Endothelial cell of umbilical vein (primary cell): ENCODE measurements around the gene DEPDC5. TPM values are rescaled to one million over a fixed set of nuclear protein-coding genes. Genes with fewer than 3 reads are reported as not detected.

Source experiments
- BruUV-seq: library from RNA; stranded (reverse); fragments of 400-500 nt; replicated peaks from 2 replicates; lab custom pipeline; 2021; lab: Mats Ljungman, UMichigan
- CTCF ChIA-PET: fragments of 300-600, 350-600 bp; sonication (Branson Sonifier 250); formaldehyde crosslinking; loops from one replicate; lab custom pipeline; 2021; ENCODE audit warnings: antibody characterized with exemption, inconsistent platforms; lab: Charles Lee
- POLR2A ChIA-PET: fragments of 300-600, 350-600 bp; sonication (Branson Sonifier 250); formaldehyde crosslinking; loops from one replicate; lab custom pipeline; 2021; ENCODE audit warnings: antibody characterized with exemption, inconsistent platforms; lab: Charles Lee
- DNase-seq: peaks from one replicate; pipeline ENCODE4 v3.0.0-alpha.2; 2011; ENCODE audit warnings: low read depth, low spot score
- FAIRE-seq: peaks from 2 replicates; lab custom pipeline; 2011; peaks lifted over from hg19 to GRCh38; lab: Jason Lieb, UNC
- H2AFZ ChIP-seq: 2 replicates; pipeline ENCODE4 v1.6.0; 2012; ENCODE audit warnings: low read depth, low read length, control low read depth, inconsistent platforms
- H3K27ac ChIP-seq: 2 replicates; pipeline ENCODE4 v1.5.1; 2011; ENCODE audit warnings: low read depth, mild to moderate bottlenecking, control low read depth, low read length, moderate library complexity; ENCODE audit not compliant: insufficient read depth
- H3K27me3 ChIP-seq, 2 experiments: 2 replicates each; pipeline versions ENCODE4 v1.6.0 to v1.6.1; 2011; ENCODE audit warnings: low read length in 2 of 2, mixed read lengths in 1 of 2; ENCODE audit not compliant: control insufficient read depth in 2 of 2, insufficient read depth in 2 of 2
- H3K36me3 ChIP-seq, 2 experiments: 2 replicates in 1 of 2; 3 replicates in 1 of 2; pipeline ENCODE4 v1.5.1; 2011; ENCODE audit warnings: low read length in 2 of 2, mild to moderate bottlenecking in 1 of 2, moderate library complexity in 1 of 2; ENCODE audit not compliant: control insufficient read depth in 2 of 2, insufficient read depth in 2 of 2; ENCODE audit errors: extremely low read depth in 1 of 2
- H3K4me1 ChIP-seq: 3 replicates; pipeline ENCODE4 v1.5.1; 2011; ENCODE audit warnings: mild to moderate bottlenecking, low read length; ENCODE audit not compliant: control insufficient read depth, insufficient read depth; ENCODE audit errors: extremely low read depth
- H3K4me2 ChIP-seq: 2 replicates; pipeline ENCODE4 v1.6.1; 2011; ENCODE audit warnings: low read length, control low read depth, mixed read lengths; ENCODE audit not compliant: insufficient read depth
- H3K4me3 ChIP-seq, 3 experiments: fragments of 200-600 bp in 1 of 3; sonication (generic), shearing (Covaris generic) in 1 of 3; replicated peaks in 1 of 3; 2 replicates each; pipeline ENCODE4 v1.5.1; 2011 to 2016; ENCODE audit warnings: control low read depth in 3 of 3, low read length in 3 of 3, mild to moderate bottlenecking in 2 of 3, inconsistent platforms in 1 of 3, low read depth in 1 of 3, moderate library complexity in 1 of 3; ENCODE audit not compliant: insufficient read depth in 1 of 3
- H3K79me2 ChIP-seq: 2 replicates; pipeline ENCODE4 v1.6.0; 2012; ENCODE audit warnings: low read length, inconsistent platforms; ENCODE audit not compliant: control insufficient read depth, insufficient read depth
- H3K9ac ChIP-seq: replicated peaks from 2 replicates; pipeline ENCODE3; 2011; ENCODE audit warnings: low read length, control low read depth; ENCODE audit not compliant: insufficient read depth; ENCODE audit errors: extremely low read depth
- H3K9me1 ChIP-seq: replicated peaks from 3 replicates; pipeline ENCODE4 v1.6.0; 2011; ENCODE audit warnings: mild to moderate bottlenecking, low read length; ENCODE audit not compliant: control insufficient read depth, insufficient read depth; ENCODE audit errors: extremely low read depth
- H3K9me3 ChIP-seq: replicated peaks from 2 replicates; pipeline ENCODE4 v1.5.1; 2012; ENCODE audit warnings: low read length, inconsistent platforms; ENCODE audit not compliant: control insufficient read depth, insufficient read depth
- H4K20me1 ChIP-seq: replicated peaks from 2 replicates; pipeline ENCODE3; 2011; ENCODE audit warnings: mild to moderate bottlenecking, low read length; ENCODE audit not compliant: control insufficient read depth, insufficient read depth; ENCODE audit errors: extremely low read depth
- FOS ChIP-seq: IDR thresholded peaks from 2 replicates; pipeline ENCODE4 v1.6.1; 2011; ENCODE audit warnings: mild to moderate bottlenecking, low read length, moderate library complexity, borderline replicate concordance; ENCODE audit not compliant: insufficient read depth
- JUN ChIP-seq: IDR thresholded peaks from 2 replicates; pipeline ENCODE4 v1.6.1; 2011; ENCODE audit warnings: borderline replicate concordance, low read depth; ENCODE audit not compliant: insufficient read length, insufficient read depth
- MYC ChIP-seq: IDR thresholded peaks from one replicate; pipeline ENCODE4 v1.6.1; 2011; ENCODE audit warnings: mild to moderate bottlenecking, low read depth, low read length
- POLR2A ChIP-seq: IDR thresholded peaks from 2 replicates; pipeline ENCODE4 v1.6.1; 2012; ENCODE audit warnings: low read depth, mild to moderate bottlenecking, control low read depth, low read length
- dilution Hi-C: fragments of 300-500 bp; cut with MboI; formaldehyde crosslinking; loops from one replicate; pipeline ENCODE4 v1.15.0; 2019; ENCODE audit warnings: low sequenced_read_pairs; ENCODE audit not compliant: extremely low pct_ligation_motif_present
- intact Hi-C: fragments of 100-400 bp; cut with micrococcal nuclease; formaldehyde crosslinking; loops from one replicate; pipeline ENCODE4 v1.10.0; 2022
- polyA plus RNA-seq, 4 experiments: library from polyadenylated mRNA; depleted of rRNA in 3 of 4; stranded (reverse) in 3 of 4; unstranded in 1 of 4; fragments of >200 nt; gene quantifications; 2 replicates each; pipeline versions ENCODE4 v1.2.1 to v1.2.3, GENCODE V29; 2011 to 2012; ENCODE audit warnings: missing spikeins in 1 of 4
- total RNA-seq: library from RNA; stranded (reverse); gene quantifications from 2 replicates; pipeline ENCODE4 v1.2.3, GENCODE V29; 2021
- TF ChIP-seq, protein P1 (sequence below), 2 donors: IDR thresholded peaks; 1 replicate in 1 of 2; 2 replicates in 1 of 2; pipeline ENCODE4 v1.5.1; 2011; ENCODE audit warnings: low read length in 2 of 2, mild to moderate bottlenecking in 2 of 2, moderate library complexity in 2 of 2, control low read depth in 1 of 2, inconsistent platforms in 1 of 2, low read depth in 1 of 2; ENCODE audit not compliant: insufficient read depth in 1 of 2; ENCODE audit errors: extremely low read depth in 1 of 2

Gene DEPDC5
- total and polyA plus RNA-seq, 2 donors (not counting 3 experiments of a cell fraction or from before 2014, with no cell fraction given) = 13.1 to 36.6 TPM

DNA sequence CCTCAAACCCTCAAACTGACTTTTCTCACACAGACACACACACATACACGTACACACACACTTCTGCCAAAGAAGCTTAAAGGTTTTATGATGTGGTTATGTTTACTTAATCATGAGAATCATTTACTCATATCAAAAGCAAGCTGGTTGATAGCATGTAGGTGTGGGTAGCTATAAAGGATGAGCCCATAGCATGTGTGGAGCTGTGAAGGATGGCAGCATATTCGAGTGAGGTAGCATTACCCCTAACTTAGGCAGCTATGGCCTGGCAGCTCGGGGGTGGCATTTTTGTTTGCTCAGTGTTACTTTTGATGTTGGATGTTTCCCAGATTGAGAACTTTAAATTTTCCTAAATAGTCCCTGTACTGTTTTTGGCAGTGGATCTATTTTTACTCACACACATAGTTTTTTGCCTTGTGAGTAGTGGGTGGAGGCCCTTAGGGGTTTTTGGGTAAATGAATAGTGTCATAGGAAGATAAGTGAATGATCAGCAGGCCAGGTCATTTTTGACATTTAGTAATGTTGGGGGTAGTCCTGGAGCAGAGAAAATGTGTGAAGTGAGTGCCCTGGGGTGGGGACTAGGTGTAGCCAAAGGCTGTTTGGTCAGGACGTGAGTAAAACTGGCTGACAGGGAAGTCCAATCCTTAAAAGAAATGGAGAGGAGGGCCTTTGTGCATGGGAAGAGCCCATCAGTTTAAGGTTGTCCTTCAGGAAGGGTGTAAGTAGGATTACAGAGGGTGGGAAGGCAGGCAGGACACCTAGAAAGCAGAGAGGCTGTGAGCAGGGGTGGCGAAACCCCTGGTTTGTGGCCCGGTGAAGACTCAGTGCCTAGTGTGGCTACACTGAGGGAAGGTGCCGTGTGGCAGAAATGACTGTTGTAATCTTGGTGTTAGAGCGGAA is 197.6 kb downstream of the DEPDC5 start:
- dilution Hi-C loops = loop anchor here (10.0 kb wide), 1 partner anchor 197 kb away; the partner anchor contains the start of genes DEPDC5 and PRR14L
- Histone ChIP-seq H3K9me1 (no peaks in the 10 kb centered on the region), H3K27ac (peak overlapping the region; percentile 74), H3K4me3 (no peak overlapping the region), H3K27me3 (no peaks in the 10 kb centered on the region), H3K4me2 (no peak overlapping the region), H4K20me1 (peaks cover 13% of the 10 kb centered on the region), H3K36me3 (peaks cover 6 to 8% of the 10 kb centered on the region in 2 experiments), H3K9ac (peak overlapping the region; percentile 1), H3K4me1 (peaks cover 47% of the 10 kb centered on the region), H2AFZ (no peak overlapping the region), H3K79me2 (peaks cover 96% of the 10 kb centered on the region), H3K9me3 (no peaks in the 10 kb centered on the region)
- no TSS peak for BruUV-seq
- intact Hi-C loops = no loop called here
- peak; percentile 22 for TF ChIP-seq POLR2A
- no peak for TF ChIP-seq JUN
- no peak for TF ChIP-seq FOS
- no peak for TF ChIP-seq MYC
- TF ChIP-seq, protein P1, sequence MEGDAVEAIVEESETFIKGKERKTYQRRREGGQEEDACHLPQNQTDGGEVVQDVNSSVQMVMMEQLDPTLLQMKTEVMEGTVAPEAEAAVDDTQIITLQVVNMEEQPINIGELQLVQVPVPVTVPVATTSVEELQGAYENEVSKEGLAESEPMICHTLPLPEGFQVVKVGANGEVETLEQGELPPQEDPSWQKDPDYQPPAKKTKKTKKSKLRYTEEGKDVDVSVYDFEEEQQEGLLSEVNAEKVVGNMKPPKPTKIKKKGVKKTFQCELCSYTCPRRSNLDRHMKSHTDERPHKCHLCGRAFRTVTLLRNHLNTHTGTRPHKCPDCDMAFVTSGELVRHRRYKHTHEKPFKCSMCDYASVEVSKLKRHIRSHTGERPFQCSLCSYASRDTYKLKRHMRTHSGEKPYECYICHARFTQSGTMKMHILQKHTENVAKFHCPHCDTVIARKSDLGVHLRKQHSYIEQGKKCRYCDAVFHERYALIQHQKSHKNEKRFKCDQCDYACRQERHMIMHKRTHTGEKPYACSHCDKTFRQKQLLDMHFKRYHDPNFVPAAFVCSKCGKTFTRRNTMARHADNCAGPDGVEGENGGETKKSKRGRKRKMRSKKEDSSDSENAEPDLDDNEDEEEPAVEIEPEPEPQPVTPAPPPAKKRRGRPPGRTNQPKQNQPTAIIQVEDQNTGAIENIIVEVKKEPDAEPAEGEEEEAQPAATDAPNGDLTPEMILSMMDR (IDR thresholded peaks at IDR 0.05; ENCODE audit: extremely low read depth in 1 of 2, insufficient read depth in 1 of 2, low read depth in 1 of 2, low read length in 2 of 2) = no peak
- DNase-seq (no peak), FAIRE-seq (no peak)
- POLR2A ChIA-PET = no interaction called here
- CTCF ChIA-PET = interaction anchor here (0.8 to 2.8 kb wide), 4 partner anchors 19 to 286 kb away, joined by 3 to 15 read pairs (median 7); no protein-coding TSS in a partner anchor
